GM21367 (cell line): ENCODE data around the gene SP1.
"Not testable (repeated sequence)": the region's sequence is repeated elsewhere in the genome, so short reads cannot be mapped to it uniquely, and the experiment has no call there.

Experiments used
- ATAC-seq: cut with Tn5 transposase; IDR thresholded peaks from one replicate; pipeline ENCODE4 v1.9.1; 2021; ENCODE audit not compliant: unreplicated experiment

SP1 gene

GRCh38 chr12:53358836-53359419 is 21.0 kb upstream of the SP1 start:
- no peak for ATAC-seq

GRCh38 chr12:53361638-53362037 is 18.3 kb upstream of the SP1 start:
- not testable (repeated sequence) for ATAC-seq

GRCh38 chr12:53365245-53365904 is 14.6 kb upstream of the SP1 start:
- ATAC-seq, result no peak

GRCh38 chr12:53373554-53374133 is 6.3 kb upstream of the SP1 start:
- not testable (repeated sequence) for ATAC-seq

- ATAC-seq, result not testable (repeated sequence)
Observed at GRCh38 chr12:53374277-53374676, 5.7 kb upstream of the SP1 start.

- ATAC-seq, result no peak
Observed at GRCh38 chr12:53376747-53377146, 3.2 kb upstream of the SP1 start.

GRCh38 chr12:53378222-53378621 is 1.8 kb upstream of the SP1 start:
- ATAC-seq, result no peak

- ATAC-seq, result no peak
Observed at GRCh38 chr12:53378724-53379388, 1.1 kb upstream of the SP1 start.

GRCh38 chr12:53379389-53380103 is 430 bp upstream of the SP1 start:
- peak; percentile 64 for ATAC-seq

GRCh38 chr12:53380794-53381730 is 1.1 kb downstream of the SP1 start:
- no peak for ATAC-seq

GRCh38 chr12:53381731-53382630 is 2.0 kb downstream of the SP1 start:
- ATAC-seq, result no peak

- ATAC-seq, result no peak
Observed at GRCh38 chr12:53383258-53383657, 3.3 kb downstream of the SP1 start.

- not testable (repeated sequence) for ATAC-seq
Observed at GRCh38 chr12:53386381-53386780, 6.4 kb downstream of the SP1 start.

- no peak for ATAC-seq
Observed at GRCh38 chr12:53388932-53389331, 9.0 kb downstream of the SP1 start.

- ATAC-seq, result no peak
Observed at GRCh38 chr12:53389702-53390101, 9.7 kb downstream of the SP1 start.

- no peak for ATAC-seq
Observed at GRCh38 chr12:53391724-53392123, 11.7 kb downstream of the SP1 start.

GRCh38 chr12:53399896-53400295 is 19.9 kb downstream of the SP1 start:
- ATAC-seq, result no peak

GRCh38 chr12:53402351-53402750 is 22.4 kb downstream of the SP1 start:
- not testable (repeated sequence) for ATAC-seq

- ATAC-seq, result no peak
Observed at GRCh38 chr12:53402871-53403270, 22.9 kb downstream of the SP1 start.
